GM21423 (cell line): ENCODE results near the gene TFAM.

ENCODE experiments used
- ATAC-seq: cut with Tn5 transposase; IDR thresholded peaks from one replicate; pipeline ENCODE4 v1.9.1; 2021; ENCODE audit warnings: mild to moderate bottlenecking, moderate library complexity; ENCODE audit not compliant: unreplicated experiment

Gene TFAM

DNA sequence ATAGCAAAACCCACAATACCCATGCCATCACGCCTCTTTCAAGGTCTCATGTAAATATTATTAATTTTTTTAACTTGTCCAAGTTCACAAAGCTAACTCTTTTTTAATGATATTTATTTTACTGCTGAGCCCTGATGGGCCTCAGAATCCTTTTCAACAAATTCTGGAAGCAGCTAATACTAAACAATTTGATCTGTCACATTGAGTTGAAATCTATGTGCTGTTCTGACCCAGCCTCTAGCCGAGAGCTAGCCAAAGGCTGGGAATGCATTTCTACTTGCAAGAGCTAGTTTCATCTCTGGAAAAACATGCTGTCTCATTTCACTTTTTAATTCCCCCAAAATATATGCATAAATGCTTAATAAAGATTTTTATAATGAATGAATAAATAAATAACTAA lies 47.9 kb downstream of the TFAM start:
- no peak for ATAC-seq

DNA sequence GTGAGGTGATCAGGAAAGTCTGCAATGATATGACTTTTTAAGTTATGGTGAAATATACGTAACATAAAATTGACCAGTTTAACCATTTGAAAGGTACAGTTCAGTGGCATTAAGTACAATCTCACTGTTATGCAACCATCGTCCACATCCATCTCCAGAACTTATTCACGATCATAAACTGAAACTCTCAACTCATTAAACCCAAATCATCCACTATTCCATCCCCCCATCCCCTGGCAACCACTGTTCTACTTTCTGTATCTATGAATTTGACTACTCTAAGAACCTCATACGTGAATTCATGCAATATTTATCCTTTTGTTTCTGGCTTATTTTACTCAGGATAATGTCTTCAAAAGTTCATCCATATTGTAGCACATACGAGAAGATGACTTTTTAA lies 48.4 kb downstream of the TFAM start:
- ATAC-seq: no peak

- ATAC-seq: no peak
These were observed 50.2 kb downstream of the TFAM start for GRCh38 chr10:58435297-58435985.

DNA sequence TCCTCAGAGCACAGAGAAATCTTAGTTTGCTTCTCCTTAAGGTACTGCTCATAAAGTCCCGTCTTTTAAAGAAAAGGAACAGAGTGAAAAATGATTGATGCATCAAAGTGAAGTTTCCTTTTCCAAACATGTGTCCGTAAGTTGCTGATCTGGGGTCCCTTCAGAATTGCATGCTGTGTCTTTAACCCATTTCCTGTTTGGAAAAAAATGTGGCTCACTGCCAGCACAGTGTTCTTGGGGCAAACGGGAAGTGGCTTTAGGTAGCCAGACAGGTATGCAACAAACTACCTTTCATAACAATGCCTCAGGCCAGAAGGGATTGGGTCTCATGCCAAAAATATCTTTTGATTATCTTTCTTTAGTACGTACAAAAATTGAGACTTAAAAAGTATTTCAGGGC lies 50.9 kb downstream of the TFAM start:
- no peak for ATAC-seq

- ATAC-seq: no peak
These were observed 53.2 kb downstream of the TFAM start for GRCh38 chr10:58438340-58438871.

DNA sequence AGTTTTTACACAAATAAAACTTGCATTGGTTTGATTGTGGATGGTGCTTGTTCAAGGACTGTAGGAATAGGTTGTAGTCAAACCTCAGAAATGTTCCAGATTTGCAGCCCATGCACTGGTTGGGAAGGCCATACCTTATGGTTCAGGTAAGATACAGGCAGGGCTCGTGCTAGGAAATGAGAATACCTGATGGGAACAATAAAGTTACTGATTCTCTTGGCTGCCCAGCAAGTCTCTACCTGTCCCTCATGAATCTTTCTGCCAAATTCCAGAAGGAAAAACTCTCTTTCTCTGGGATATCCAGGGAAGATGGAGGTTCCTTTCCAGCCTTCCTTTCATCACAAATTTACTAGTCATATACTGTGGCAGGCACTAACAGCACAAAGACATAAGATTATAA lies 53.8 kb downstream of the TFAM start:
- no peak for ATAC-seq

DNA sequence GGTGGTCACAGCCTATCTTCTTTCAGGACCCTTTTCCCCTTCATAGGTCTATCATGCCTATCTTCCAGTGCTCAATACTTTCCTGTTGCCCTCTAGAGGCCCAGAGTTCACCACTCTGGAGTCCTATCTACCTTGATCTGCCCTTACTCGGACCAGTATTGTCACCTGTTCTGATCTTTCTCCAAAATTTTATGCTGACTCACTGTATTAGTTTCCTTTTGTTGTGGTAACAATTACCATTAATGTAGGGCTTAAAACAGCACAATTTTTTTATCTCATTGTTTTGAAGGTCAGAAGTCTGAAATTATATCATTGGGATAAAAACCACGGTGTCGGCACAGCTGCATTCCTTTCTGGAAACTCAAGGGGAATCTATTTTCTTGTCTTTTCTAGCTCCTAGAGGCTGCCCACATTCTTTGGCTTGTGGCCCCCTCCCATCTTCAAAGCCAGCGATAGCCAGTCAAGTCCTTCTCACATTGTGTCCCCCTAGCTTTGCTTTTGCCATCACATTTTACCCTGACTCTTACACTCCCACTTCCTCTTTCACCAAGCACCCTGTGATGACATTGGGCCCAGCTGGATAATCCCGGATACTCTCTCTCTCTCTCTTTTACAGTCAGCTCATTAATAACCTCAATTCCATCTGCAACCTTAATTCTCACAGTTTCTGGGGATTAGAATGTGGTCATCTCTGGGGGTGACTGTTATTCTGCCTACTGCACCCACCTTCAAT lies 54.6 kb downstream of the TFAM start:
- no peak for ATAC-seq

DNA sequence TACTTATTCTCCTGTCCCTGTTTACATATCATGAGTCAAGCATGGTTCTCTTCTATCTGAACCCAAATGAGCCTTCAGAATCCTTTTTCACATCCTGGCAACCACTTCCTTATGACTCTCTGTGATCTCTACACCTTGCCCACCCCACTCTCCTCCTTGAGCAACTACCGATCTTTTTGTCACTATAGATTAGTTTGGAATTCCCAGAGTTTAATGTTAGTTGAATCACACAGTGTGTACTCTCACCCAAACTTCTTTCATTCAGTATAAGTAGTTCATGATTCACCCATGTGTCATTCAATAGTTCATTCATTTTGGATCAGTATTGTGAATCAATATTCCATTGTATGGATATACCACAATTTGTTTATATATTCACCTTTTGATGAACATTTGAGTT lies 55.3 kb downstream of the TFAM start:
- no peak for ATAC-seq

- ATAC-seq: no peak
These were observed 59.1 kb downstream of the TFAM start for GRCh38 chr10:58444321-58444720.

DNA sequence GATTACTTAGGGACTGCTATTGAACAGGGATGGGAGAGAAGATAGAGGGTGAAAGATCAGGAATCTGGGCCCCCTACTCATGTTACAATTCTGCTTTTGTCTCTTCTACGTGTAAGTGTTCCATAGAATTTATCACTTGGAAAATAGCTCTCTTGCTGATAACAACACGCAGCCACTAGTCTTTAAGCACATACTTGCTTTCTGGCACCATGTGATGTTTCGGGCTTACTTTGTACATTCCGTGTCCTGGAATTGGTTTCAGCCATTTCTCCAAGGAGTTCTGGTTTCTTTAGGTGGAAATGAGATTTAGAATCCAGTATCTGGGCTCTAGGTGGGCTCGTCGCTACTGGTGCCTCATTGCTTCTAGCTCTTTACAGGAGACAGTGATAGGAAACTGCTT lies 59.7 kb downstream of the TFAM start:
- no peak for ATAC-seq

- no peak for ATAC-seq
These were observed 63.1 kb downstream of the TFAM start for GRCh38 chr10:58448121-58448935.
